Activated T-cell treated with anti-CD3 and anti-CD28 coated beads, Interleukin-2, amount 50 U/mL, for 4 hours (primary cell): ENCODE measurements around the gene OCRL. TPM values are rescaled to one million over a fixed set of nuclear protein-coding genes. Genes with fewer than 3 reads are reported as not detected.

ENCODE experiments used
- ATAC-seq, 2 donors: fragments of 200-7000 bp; cut with Tn5 transposase; one replicate each; pipeline ENCODE4 v1.10.0; 2021
- DNase-seq: peaks from one replicate; pipeline ENCODE4 v3.0.0-alpha.2; 2020
- H3K27me3 Mint-ChIP-seq: one replicate; pipeline ENCODE4 v1.8.0; 2021; ENCODE audit warnings: low read depth, mixed read lengths
- H3K36me3 Mint-ChIP-seq: one replicate; pipeline ENCODE4 v1.8.0; 2022; ENCODE audit warnings: mixed read lengths; ENCODE audit not compliant: insufficient read depth
- H3K4me1 Mint-ChIP-seq: one replicate; pipeline ENCODE4 v1.8.0; 2021; ENCODE audit warnings: low read depth, mixed read lengths
- H3K4me3 Mint-ChIP-seq: one replicate; pipeline ENCODE4 v1.8.0; 2021; ENCODE audit warnings: mild to moderate bottlenecking, moderate library complexity, mixed read lengths
- H3K9me3 Mint-ChIP-seq: one replicate; pipeline ENCODE4 v1.8.0; 2021; ENCODE audit warnings: mixed read lengths
- total RNA-seq, 3 donors: library from RNA; stranded (reverse); gene quantifications; one replicate each; pipeline ENCODE4 v1.2.1, GENCODE V29; 2021

The OCRL gene
- total RNA-seq, 3 donors from 2014 or later = 2.8 to 3.0 (median 3.0) TPM

DNA sequence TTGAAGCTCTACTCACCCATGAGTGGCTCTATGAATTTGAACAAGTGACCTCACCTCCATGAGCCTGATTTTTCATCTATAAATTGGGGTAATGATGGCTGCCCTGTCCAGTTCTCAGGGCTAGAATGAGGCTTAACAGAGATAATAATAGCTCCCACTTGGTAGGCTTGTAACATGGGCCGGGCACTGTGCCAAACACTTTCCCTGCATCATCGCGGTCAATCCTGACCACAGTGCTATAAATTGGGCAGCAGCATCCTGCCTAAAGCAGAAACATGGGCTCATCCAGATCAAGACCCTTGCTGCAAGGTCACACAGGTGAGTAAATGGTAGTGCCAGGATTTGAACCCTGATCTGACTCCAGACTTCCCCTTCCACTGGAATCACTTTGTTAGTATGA is 101.9 kb downstream of the OCRL start:
- Mint-ChIP-seq H3K9me3 (no peaks in the 10 kb centered on the region), H3K27me3 (no peaks in the 10 kb centered on the region)

More for the DNA sequence above, 101.9 kb downstream of the OCRL start:
- DNase-seq (no peak), ATAC-seq (no peak)
- H3K36me3 Mint-ChIP-seq = no peaks in the 10 kb centered on the region
- no peaks in the 10 kb centered on the region for H3K4me1 Mint-ChIP-seq
- no peak overlapping the region for H3K4me3 Mint-ChIP-seq

Other genes starting within 250 kb of the OCRL start
- under 1 TPM; 0.28 to 0.45 (median 0.38) TPM for gene SMARCA1, start 16.8 kb upstream of the OCRL start, total RNA-seq
- gene APLN, start 114.7 kb downstream of the OCRL start, total RNA-seq = under 1 TPM; 0.11 to 0.18 (median 0.11) TPM
- gene XPNPEP2, start 198.7 kb downstream of the OCRL start, total RNA-seq = under 1 TPM; 0.05 to 0.13 (median 0.08) TPM
- gene SASH3, start 239.7 kb downstream of the OCRL start, total RNA-seq = 100 to 1,000 TPM in 2 of 3 donors, 10 to 100 TPM in 1; 92.5 to 114 (median 108) TPM